AG04450 (cell line): ENCODE data around the gene SLC16A3. TPM values are rescaled to one million over a fixed set of nuclear protein-coding genes. Genes with fewer than 3 reads are reported as not detected.
A peak's percentile ranks its signal among the peaks of the same experiment; 100 is the strongest.
"Not testable (repeated sequence)": the region's sequence is repeated elsewhere in the genome, so short reads cannot be mapped to it uniquely, and the experiment has no call there.

Experiments used
- CTCF ChIA-PET: fragments of 300-600, 350-600 bp; formaldehyde crosslinking; extraction: SDS; loops from one replicate; lab custom pipeline; 2022; ENCODE audit warnings: antibody characterized with exemption, inconsistent platforms; lab: Charles Lee
- POLR2A ChIA-PET: fragments of 350-600 bp; formaldehyde crosslinking; extraction: SDS; loops from one replicate; lab custom pipeline; 2021; ENCODE audit warnings: antibody characterized with exemption, inconsistent platforms; lab: Yijun Ruan, JAX
- DNase-seq: peaks from one replicate; pipeline ENCODE4 v3.0.0-alpha.2; 2011; ENCODE audit warnings: low read depth, low spot score
- H3K27ac ChIP-seq: one replicate; pipeline ENCODE4 v1.5.1; 2012; ENCODE audit warnings: low read depth, low read length, control low read depth
- H3K27me3 ChIP-seq: one replicate; pipeline ENCODE4 v1.6.0; 2012; ENCODE audit warnings: low read length; ENCODE audit not compliant: control insufficient read depth, insufficient read depth
- H3K4me3 ChIP-seq: 2 replicates; pipeline ENCODE4 v1.5.1; 2011; ENCODE audit warnings: mild to moderate bottlenecking, low read depth, low read length, control low read depth
- H3K9me3 ChIP-seq: 2 replicates; pipeline ENCODE4 v1.5.1; 2012; ENCODE audit warnings: low read length; ENCODE audit not compliant: control insufficient read depth, insufficient read depth
- polyA plus RNA-seq: library from polyadenylated mRNA; depleted of rRNA; stranded (reverse); fragments of >200 nt; gene quantifications from 2 replicates; pipeline ENCODE4 v1.2.3, GENCODE V29; 2011
- TF ChIP-seq, protein P1 (sequence below): IDR thresholded peaks from 2 replicates; pipeline ENCODE4 v1.5.1; 2011; ENCODE audit warnings: low read depth, low read length, control low read depth, inconsistent platforms

The SLC16A3 gene
- polyA plus RNA-seq, 1 experiment, result 61.7 TPM

DNA sequence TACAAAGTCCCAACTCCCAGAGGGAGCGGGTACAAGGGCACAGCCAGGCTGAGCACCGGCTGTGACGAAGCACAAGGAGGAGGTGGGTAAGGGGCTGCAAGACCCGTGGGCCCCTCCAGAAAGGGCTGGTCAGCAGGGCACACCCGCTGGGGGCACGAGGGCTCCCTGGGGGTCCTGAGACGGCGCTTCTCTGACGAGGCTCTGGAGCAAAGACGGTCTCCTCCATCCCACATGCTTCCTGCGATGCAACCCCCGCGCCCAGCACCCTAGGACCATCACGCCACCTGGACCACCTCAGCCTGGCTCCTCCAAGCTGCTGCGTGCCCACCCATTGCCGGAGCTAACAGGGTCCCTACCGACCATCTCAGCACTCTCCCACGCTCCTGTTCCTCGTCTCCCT lies 24.9 kb upstream of the SLC16A3 start:
- ChIA-PET CTCF (no interaction called here), POLR2A (no interaction called here)
- no peak overlapping the region for H3K27ac ChIP-seq
- H3K27me3 ChIP-seq, result no peaks in the 10 kb centered on the region
- DNase-seq, result no peak
- no peak overlapping the region for H3K4me3 ChIP-seq
- TF ChIP-seq, protein P1, sequence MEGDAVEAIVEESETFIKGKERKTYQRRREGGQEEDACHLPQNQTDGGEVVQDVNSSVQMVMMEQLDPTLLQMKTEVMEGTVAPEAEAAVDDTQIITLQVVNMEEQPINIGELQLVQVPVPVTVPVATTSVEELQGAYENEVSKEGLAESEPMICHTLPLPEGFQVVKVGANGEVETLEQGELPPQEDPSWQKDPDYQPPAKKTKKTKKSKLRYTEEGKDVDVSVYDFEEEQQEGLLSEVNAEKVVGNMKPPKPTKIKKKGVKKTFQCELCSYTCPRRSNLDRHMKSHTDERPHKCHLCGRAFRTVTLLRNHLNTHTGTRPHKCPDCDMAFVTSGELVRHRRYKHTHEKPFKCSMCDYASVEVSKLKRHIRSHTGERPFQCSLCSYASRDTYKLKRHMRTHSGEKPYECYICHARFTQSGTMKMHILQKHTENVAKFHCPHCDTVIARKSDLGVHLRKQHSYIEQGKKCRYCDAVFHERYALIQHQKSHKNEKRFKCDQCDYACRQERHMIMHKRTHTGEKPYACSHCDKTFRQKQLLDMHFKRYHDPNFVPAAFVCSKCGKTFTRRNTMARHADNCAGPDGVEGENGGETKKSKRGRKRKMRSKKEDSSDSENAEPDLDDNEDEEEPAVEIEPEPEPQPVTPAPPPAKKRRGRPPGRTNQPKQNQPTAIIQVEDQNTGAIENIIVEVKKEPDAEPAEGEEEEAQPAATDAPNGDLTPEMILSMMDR, result no peak
- no peaks in the 10 kb centered on the region for H3K9me3 ChIP-seq

DNA sequence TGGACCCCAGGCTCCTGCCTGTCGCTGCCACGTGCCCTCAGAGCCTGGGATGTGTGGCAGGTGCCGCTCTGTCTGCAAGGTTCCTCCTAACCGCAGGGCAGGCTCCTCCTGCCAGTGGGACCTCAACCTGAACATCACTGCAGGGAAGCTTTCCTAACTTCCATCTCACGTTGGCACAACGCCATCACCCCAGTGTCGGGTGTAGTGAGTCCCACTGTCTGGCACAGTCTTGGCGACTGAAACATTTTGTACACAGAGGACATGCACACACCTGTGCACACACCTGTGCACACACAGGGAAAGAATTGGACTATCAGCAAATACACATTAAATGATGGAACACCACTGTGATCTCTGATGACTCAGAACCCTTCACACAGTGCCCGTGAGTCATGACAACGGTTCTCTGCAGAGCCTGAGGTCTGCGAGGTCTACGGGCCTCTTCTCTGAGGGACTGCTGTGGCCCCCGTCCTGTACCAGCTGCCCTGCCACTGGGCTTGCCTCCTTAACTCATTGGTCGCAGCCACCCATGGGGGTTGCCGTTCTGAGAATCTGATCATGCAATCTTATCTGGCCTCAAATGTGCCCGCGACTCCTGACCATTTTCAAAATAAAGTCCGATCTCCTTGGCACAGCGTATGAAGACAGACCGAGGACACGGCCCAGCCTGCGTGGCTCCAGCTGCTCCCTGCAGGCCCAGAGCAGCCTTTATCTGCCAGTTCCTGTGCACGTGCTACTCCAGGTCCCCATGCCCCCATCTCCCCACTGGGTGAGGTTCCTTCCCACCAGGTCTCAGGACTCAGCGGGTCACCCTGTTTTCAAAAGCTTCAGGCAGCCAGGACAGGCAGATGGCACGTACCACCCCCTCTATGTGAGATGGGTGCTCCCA lies 23.8 kb upstream of the SLC16A3 start:
- ChIA-PET CTCF (interaction anchor here (0.5 to 1.4 kb wide), 4 partner anchors 11 to 297 kb away, joined by 3 to 7 read pairs (median 4); no protein-coding TSS in a partner anchor), POLR2A (interaction anchor here (0.7 to 1.2 kb wide), 3 partner anchors 24 to 34 kb away, joined by 3 to 10 read pairs (median 3); partner anchors contain the start of gene SLC16A3)
- no peak overlapping the region for H3K4me3 ChIP-seq
- DNase-seq, result no peak
- no peaks in the 10 kb centered on the region for H3K27me3 ChIP-seq
- H3K27ac ChIP-seq, result peak overlapping the region; percentile 21
- TF ChIP-seq, protein P1, result no peak
- no peaks in the 10 kb centered on the region for H3K9me3 ChIP-seq

DNA sequence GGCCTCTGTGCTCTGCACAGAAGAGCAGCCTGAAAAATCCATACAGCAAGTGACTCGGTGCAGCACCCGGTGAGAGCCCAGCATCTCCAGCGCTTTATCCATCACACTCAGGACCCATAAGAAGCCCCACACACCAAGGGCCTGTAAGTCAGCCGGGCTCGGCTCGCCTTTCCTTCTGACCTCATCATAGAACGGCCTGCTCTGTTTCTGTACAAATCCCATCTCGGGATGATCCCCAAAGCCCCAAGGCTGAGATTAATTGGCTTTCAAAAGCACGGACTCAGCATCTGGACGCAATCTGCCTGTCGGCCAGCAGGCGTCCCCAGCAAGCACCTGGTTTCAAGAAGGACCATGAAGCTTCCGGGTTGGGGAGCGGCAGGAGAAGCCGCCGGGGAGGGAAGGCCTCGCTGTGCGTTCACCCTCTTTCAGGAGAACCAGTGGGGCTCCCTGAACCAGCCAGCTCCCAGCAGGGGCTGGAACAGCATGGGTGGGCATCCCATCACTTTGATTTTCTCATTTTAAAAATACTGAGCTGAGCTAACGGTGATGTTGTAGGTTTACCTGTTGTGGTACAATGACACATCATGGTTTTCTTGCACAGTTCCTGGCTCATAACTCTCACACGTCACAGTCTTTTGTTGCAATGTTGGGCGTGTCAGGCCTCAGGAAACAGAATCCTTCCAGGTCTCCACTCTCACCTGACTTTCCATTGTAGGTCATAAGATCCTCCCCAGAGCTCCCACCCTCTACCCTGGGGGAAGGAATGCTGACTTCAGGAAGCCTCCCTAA lies 22.9 kb upstream of the SLC16A3 start:
- DNase-seq, result peak; percentile 65
- Histone ChIP-seq H3K27me3 (no peaks in the 10 kb centered on the region), H3K9me3 (no peaks in the 10 kb centered on the region), H3K27ac (peak overlapping the region; percentile 57), H3K4me3 (peak overlapping the region; percentile 4; the same call in 1 of the 2 replicates)
- ChIA-PET POLR2A (interaction anchor here (0.6 to 1.2 kb wide), 4 partner anchors 17 to 37 kb away, joined by 3 to 10 read pairs (median 4); partner anchors contain the start of gene SLC16A3), CTCF (interaction anchor here (0.6 to 1.6 kb wide), 9 partner anchors 12 to 147 kb away, joined by 3 to 6 read pairs (median 4); partner anchors contain the start of gene SLC16A3)
- TF ChIP-seq, protein P1, result peak; percentile 86

DNA sequence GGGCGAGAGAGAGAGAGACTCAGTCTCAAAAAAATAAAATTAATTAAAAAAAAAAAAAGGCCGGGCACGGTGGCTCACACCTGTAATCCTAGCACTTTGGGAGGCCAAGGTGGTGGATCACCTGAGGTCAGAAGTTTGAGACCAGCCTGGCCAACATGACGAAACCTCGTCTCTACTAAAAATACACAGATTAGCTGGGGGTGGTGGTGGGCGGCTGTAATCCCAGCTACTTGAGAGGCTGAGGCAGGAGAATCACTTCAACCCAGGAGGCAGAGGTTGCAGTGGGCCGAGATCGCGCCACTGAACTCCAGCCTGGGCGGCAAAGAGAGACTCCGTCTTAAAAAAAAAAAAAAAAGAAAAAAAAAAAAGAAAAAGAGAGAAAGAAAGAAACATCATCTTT lies 18.2 kb upstream of the SLC16A3 start:
- H3K27ac ChIP-seq, CTCF ChIA-PET, DNase-seq, H3K4me3 ChIP-seq, POLR2A ChIA-PET, H3K27me3 ChIP-seq, H3K9me3 ChIP-seq: not testable (repeated sequence)
